ENCODE results near the gene ACER3. TPM values are rescaled to one million over a fixed set of nuclear protein-coding genes. Genes with fewer than 3 reads are reported as not detected.

Gene ACER3
- total RNA-seq (2021) (12.3 to 13.7 TPM (median 12.8 TPM) in 3 replicates), Bru-seq, nascent RNA (percentile 63 among the genes with signal in this experiment)
- long read RNA-seq, experiment 1, full-length matches to known transcripts, result 30 of 57 reads
- long read RNA-seq, experiment 1, partial matches to known transcripts, result 4 of 57 reads
- long read RNA-seq, experiment 1, other reads (novel, unspliced or antisense), result 23 of 57 reads
- long read RNA-seq, experiment 2, full-length matches to known transcripts, result 2 of 12 reads
- long read RNA-seq, experiment 2, partial matches to known transcripts, result 2 of 12 reads
- long read RNA-seq, experiment 2, other reads (novel, unspliced or antisense), result 8 of 12 reads
- long read RNA-seq, experiment 3, full-length matches to known transcripts, result 12 of 23 reads
- long read RNA-seq, experiment 3, partial matches to known transcripts, result 5 of 23 reads
- long read RNA-seq, experiment 3, other reads (novel, unspliced or antisense), result 6 of 23 reads

DNA sequence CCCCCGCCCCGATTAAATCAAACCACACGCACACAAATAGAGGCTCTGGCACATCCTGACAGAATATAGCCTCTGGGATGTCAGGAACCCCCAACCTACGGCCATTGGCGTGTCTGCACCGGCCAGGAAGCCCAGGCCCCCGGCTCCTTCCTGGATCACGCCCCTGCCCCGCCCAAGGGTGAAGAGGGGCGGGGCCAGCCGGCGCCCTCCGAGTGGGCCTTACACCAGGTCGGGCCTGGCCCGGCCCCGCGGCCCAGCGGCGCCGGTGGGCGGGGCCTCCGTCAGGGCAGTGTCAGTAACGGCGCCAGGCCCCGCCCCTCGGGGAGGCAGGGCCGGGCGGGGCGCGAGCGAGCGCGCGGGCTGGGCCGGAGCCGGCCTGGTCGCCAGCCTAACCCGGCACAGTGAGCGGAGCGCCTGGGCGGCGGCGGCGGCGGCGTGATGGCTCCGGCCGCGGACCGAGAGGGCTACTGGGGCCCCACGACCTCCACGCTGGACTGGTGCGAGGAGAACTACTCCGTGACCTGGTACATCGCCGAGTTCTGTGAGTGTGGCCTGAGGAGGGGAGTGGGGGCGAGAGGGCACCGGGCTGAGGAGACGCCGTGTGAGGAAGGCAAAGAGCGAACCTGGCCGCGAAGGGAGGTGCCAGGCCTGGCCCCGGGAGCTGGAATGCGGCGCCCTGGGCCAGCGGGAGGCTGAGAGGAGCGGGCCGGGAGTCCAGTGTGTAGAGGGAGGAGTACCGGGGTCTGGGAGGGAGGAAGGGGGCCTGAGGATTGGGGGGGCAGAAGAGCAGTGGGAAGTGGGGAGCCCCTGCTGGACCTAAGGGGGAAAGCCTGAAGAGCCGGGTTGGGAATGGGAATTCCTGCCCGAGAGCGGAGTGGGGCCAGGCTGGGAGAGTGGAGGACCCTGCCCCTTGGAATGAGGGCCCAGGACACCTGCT, at the start of gene ACER3:
ACER3 (plus strand) TSS at position 380 of the 937 bp plus-strand sequence; CDS start at position 439, 59 bp downstream.
- H3K4me1 Mint-ChIP-seq, result peaks cover 21% of the 10 kb centered on the region
- H3K9me3 Mint-ChIP-seq, result peaks cover 4% of the 10 kb centered on the region; the same call in 1 of the 2 replicates
- peak within 1 kb of the TSS; percentile 77 for H3K4me3 Mint-ChIP-seq
- peak within 1 kb of the TSS; percentile 63 for H3K27ac Mint-ChIP-seq
- DNase-seq (ENCODE audit: low spot score) (peak; percentile 92), ATAC-seq (peak; percentile 96)
- no peaks in the 10 kb centered on the region for H3K27me3 Mint-ChIP-seq (ENCODE audit: low read depth)
- ChIA-PET CTCF (interaction anchor here (0.7 to 3.6 kb wide), 5 partner anchors 22 to 230 kb away, joined by 3 to 41 read pairs (median 4); no protein-coding TSS in a partner anchor), POLR2A (interaction anchor here (0.6 to 0.9 kb wide), 2 partner anchors 20 to 87 kb away, joined by 3 read pairs; no protein-coding TSS in a partner anchor)
- H3K36me3 Mint-ChIP-seq, result no peaks in the 10 kb centered on the region
- no peak for TF ChIP-seq JUN (CRISPR knock-in tag; IDR thresholded peaks at IDR 0.05)
- TF ChIP-seq KAT7 (CRISPR knock-in tag; IDR thresholded peaks at IDR 0.05; ENCODE audit: borderline replicate concordance), result peak; percentile 97
- TF ChIP-seq ZBTB21 (CRISPR knock-in tag; IDR thresholded peaks at IDR 0.05; ENCODE audit: borderline replicate concordance), result peak; percentile 78; the same call in 1 of the 2 replicates
- TF ChIP-seq FOXK1 (CRISPR knock-in tag; IDR thresholded peaks at IDR 0.05), result peak; percentile 65; the same call in 1 of the 2 replicates
- peak; percentile 40; the same call in 1 of the 2 replicates for TF ChIP-seq GABPB1 (CRISPR knock-in tag; IDR thresholded peaks at IDR 0.05)
- TF ChIP-seq ARID4B (CRISPR knock-in tag; IDR thresholded peaks at IDR 0.05; ENCODE audit: borderline replicate concordance), result 0 out of 2 replicates have a peak, but pooled peaks have one; percentile 29
- peak; percentile 71 for TF ChIP-seq ZNF423 (CRISPR knock-in tag; IDR thresholded peaks at IDR 0.05)
- peak; percentile 91 for TF ChIP-seq SP1 (CRISPR knock-in tag; conservative IDR thresholded peaks at IDR 0.05)
- TF ChIP-seq ZNF263 (CRISPR knock-in tag; IDR thresholded peaks at IDR 0.05; ENCODE audit: low read depth), result peak; percentile 65
- TF ChIP-seq TEAD4 (CRISPR knock-in tag; IDR thresholded peaks at IDR 0.05), result 0 out of 2 replicates have a peak, but pooled peaks have one; percentile 31
- 0 out of 2 replicates have a peak, but pooled peaks have one; percentile 20 for TF ChIP-seq TCF7 (CRISPR knock-in tag; IDR thresholded peaks at IDR 0.05; ENCODE audit: low read depth)
- TF ChIP-seq ELF4 (CRISPR knock-in tag; IDR thresholded peaks at IDR 0.05; ENCODE audit: low read depth), result no peak
- TF ChIP-seq NR2C2 (CRISPR knock-in tag; IDR thresholded peaks at IDR 0.05), result no peak
- TF ChIP-seq CBFB (CRISPR knock-in tag; IDR thresholded peaks at IDR 0.05; ENCODE audit: low read depth), result 0 out of 2 replicates have a peak, but pooled peaks have one; percentile 60
- peak; percentile 12; the same call in 1 of the 2 replicates for TF ChIP-seq NFE2L1 (CRISPR knock-in tag; IDR thresholded peaks at IDR 0.05)
- TF ChIP-seq JAZF1 (CRISPR knock-in tag; IDR thresholded peaks at IDR 0.05), result no peak
- TF ChIP-seq, protein P1, sequence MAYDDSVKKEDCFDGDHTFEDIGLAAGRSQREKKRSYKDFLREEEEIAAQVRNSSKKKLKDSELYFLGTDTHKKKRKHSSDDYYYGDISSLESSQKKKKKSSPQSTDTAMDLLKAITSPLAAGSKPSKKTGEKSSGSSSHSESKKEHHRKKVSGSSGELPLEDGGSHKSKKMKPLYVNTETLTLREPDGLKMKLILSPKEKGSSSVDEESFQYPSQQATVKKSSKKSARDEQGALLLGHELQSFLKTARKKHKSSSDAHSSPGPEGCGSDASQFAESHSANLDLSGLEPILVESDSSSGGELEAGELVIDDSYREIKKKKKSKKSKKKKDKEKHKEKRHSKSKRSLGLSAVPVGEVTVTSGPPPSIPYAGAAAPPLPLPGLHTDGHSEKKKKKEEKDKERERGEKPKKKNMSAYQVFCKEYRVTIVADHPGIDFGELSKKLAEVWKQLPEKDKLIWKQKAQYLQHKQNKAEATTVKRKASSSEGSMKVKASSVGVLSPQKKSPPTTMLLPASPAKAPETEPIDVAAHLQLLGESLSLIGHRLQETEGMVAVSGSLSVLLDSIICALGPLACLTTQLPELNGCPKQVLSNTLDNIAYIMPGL (CRISPR knock-in tag; IDR thresholded peaks at IDR 0.05), result peak; percentile 47; the same call in 1 of the 2 replicates
- peak; percentile 54; the same call in 1 of the 2 replicates for TF ChIP-seq ZNF232 (CRISPR knock-in tag; IDR thresholded peaks at IDR 0.05)
- no peak for TF ChIP-seq SOX15 (CRISPR knock-in tag; IDR thresholded peaks at IDR 0.05)
- TF ChIP-seq ESRRA (CRISPR knock-in tag; IDR thresholded peaks at IDR 0.05; ENCODE audit: borderline replicate concordance), result 0 out of 2 replicates have a peak, but pooled peaks have one; percentile 47
- peak; percentile 65; the same call in 1 of the 2 replicates for TF ChIP-seq ETV6 (CRISPR knock-in tag; IDR thresholded peaks at IDR 0.05)
- peak; percentile 69; the same call in 1 of the 2 replicates for TF ChIP-seq TP53 (CRISPR knock-in tag; IDR thresholded peaks at IDR 0.05)
- TF ChIP-seq, protein P2, sequence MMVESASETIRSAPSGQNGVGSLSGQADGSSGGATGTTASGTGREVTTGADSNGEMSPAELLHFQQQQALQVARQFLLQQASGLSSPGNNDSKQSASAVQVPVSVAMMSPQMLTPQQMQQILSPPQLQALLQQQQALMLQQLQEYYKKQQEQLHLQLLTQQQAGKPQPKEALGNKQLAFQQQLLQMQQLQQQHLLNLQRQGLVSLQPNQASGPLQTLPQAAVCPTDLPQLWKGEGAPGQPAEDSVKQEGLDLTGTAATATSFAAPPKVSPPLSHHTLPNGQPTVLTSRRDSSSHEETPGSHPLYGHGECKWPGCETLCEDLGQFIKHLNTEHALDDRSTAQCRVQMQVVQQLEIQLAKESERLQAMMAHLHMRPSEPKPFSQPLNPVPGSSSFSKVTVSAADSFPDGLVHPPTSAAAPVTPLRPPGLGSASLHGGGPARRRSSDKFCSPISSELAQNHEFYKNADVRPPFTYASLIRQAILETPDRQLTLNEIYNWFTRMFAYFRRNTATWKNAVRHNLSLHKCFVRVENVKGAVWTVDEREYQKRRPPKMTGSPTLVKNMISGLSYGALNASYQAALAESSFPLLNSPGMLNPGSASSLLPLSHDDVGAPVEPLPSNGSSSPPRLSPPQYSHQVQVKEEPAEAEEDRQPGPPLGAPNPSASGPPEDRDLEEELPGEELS (CRISPR knock-in tag; IDR thresholded peaks at IDR 0.05), result peak; percentile 82; the same call in 1 of the 2 replicates

Data from WTC11 (cell line).